Measurements from ENCODE around the gene BTBD2.
"Not testable (repeated sequence)": the region's sequence is repeated elsewhere in the genome, so short reads cannot be mapped to it uniquely, and the experiment has no call there.

DNA sequence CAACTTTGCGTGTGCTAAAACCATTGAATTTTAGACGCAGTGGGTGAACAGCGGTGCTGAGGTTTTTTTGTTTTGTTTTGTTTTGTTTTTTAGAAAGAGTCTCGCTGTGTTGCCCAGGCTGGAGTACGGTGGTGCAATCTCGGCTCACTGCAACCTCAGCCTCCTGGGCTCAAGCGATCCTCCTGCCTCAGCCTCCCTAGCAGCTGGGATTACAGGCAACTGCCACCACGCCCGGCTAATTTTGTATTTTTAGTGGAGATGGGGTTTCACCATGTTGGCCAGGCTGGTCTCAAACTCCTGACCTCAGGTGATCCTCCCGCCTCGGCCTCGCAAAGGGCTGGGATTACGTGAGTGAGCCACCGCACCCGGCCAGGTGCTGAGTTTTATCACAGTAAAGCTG, 18.7 kb upstream of the BTBD2 start:
- TF ChIP-seq POLR2A (IDR thresholded peaks at IDR 0.05; ENCODE audit: low read depth, low read length); TAF1 (IDR thresholded peaks at IDR 0.05; ENCODE audit: borderline replicate concordance, low read depth, low read length): not testable (repeated sequence)
